CD4-positive, alpha-beta T cell treated with Interleukin-17A for 1 hour (primary cell): Measurements from ENCODE around the gene NTPCR.
"Not testable (repeated sequence)": the region's sequence is repeated elsewhere in the genome, so short reads cannot be mapped to it uniquely, and the experiment has no call there.

Experiments
- DNase-seq: peaks from one replicate; pipeline ENCODE4 v3.0.0-alpha.2; 2020

Gene NTPCR

GRCh38 chr1:232987046-232987773, 36.8 kb downstream of the NTPCR start:
- no peak for DNase-seq

- DNase-seq: no peak
These were observed 37.3 kb downstream of the NTPCR start for GRCh38 chr1:232987774-232988140.

- no peak for DNase-seq
These were observed 38.2 kb downstream of the NTPCR start for GRCh38 chr1:232988572-232989040.

GRCh38 chr1:232990176-232991128, 40.0 kb downstream of the NTPCR start:
- DNase-seq: no peak

- DNase-seq: no peak
These were observed 40.8 kb downstream of the NTPCR start for GRCh38 chr1:232991238-232991637.

GRCh38 chr1:232992227-232992626, 41.8 kb downstream of the NTPCR start:
- no peak for DNase-seq

GRCh38 chr1:232993555-232993954, 43.1 kb downstream of the NTPCR start:
- no peak for DNase-seq

- no peak for DNase-seq
These were observed 44.8 kb downstream of the NTPCR start for GRCh38 chr1:232995189-232995588.

GRCh38 chr1:232996143-232996542, 45.7 kb downstream of the NTPCR start:
- DNase-seq: no peak

- DNase-seq: no peak
These were observed 47.7 kb downstream of the NTPCR start for GRCh38 chr1:232998138-232998537.

- DNase-seq: no peak
These were observed 48.2 kb downstream of the NTPCR start for GRCh38 chr1:232998646-232999045.

- no peak for DNase-seq
These were observed 49.7 kb downstream of the NTPCR start for GRCh38 chr1:232999956-233000625.

GRCh38 chr1:233003638-233004037, 53.2 kb downstream of the NTPCR start:
- not testable (repeated sequence) for DNase-seq

- DNase-seq: no peak
These were observed 54.0 kb downstream of the NTPCR start for GRCh38 chr1:233004451-233004850.

- DNase-seq: no peak
These were observed 54.7 kb downstream of the NTPCR start for GRCh38 chr1:233005156-233005555.

GRCh38 chr1:233005703-233006102, 55.3 kb downstream of the NTPCR start:
- DNase-seq: no peak

- no peak for DNase-seq
These were observed 55.7 kb downstream of the NTPCR start for GRCh38 chr1:233006108-233006507.

GRCh38 chr1:233006541-233006973, 56.1 kb downstream of the NTPCR start:
- no peak for DNase-seq

GRCh38 chr1:233010146-233010545, 59.7 kb downstream of the NTPCR start:
- no peak for DNase-seq

- no peak for DNase-seq
These were observed 61.6 kb downstream of the NTPCR start for GRCh38 chr1:233012021-233012420.

GRCh38 chr1:233015965-233016364, 65.6 kb downstream of the NTPCR start:
- DNase-seq: no peak

- no peak for DNase-seq
These were observed 66.4 kb downstream of the NTPCR start for GRCh38 chr1:233016798-233017197.

- DNase-seq: no peak
These were observed 68.7 kb downstream of the NTPCR start for GRCh38 chr1:233019083-233019482.
